GM12873 (cell line): ENCODE data around the gene RB1.

Experiments
- TF ChIP-seq, protein P1 (sequence below): IDR thresholded peaks from 2 replicates; pipeline ENCODE4 v1.5.1; 2012; ENCODE audit warnings: low read depth, mild to moderate bottlenecking, moderate library complexity, low read length, control low read depth; ENCODE audit not compliant: insufficient read depth; ENCODE audit errors: missing control alignments

RB1 gene

DNA sequence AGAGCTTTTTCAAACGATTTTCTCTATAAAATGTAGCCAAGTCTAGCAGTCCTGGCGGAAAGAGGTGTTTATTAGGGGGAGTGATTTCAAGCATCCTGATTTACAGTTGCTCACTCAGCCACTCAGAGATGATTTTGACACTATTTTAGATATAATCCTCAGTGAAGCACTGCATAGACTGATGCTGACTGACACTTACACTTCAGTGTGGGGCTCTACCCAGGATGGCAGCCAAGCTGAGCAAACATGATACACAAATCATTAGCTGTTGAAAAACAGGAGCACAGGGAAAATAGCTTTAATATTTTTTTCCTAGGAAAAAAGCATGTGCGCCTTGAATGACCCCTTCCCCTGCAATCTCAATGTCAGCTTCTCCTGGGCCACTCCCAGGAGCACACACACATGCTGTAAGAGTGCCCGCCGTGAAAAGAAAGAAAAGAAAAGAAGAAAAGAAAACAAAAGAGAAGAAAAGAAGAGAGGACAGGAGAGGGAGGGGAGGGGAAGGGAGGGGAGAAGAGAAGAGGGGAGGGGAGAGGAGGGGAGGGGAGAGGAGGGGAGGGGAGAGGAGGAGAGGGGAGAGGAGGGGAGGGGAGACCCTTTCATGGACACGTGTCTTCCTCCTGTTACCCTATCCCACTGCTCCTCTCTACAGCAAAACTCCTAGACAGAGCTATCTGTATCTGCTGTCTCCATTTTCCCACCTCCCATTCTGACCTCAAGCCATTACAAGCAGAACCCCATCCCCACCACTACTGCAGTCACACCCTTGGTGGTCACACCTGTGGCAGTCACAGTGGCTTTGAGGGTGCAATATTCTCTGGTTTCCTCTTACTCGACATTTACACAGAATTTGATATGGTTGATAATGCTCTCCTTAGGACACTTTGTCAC is 193.0 kb downstream of the RB1 start:
- TF ChIP-seq, protein P1, sequence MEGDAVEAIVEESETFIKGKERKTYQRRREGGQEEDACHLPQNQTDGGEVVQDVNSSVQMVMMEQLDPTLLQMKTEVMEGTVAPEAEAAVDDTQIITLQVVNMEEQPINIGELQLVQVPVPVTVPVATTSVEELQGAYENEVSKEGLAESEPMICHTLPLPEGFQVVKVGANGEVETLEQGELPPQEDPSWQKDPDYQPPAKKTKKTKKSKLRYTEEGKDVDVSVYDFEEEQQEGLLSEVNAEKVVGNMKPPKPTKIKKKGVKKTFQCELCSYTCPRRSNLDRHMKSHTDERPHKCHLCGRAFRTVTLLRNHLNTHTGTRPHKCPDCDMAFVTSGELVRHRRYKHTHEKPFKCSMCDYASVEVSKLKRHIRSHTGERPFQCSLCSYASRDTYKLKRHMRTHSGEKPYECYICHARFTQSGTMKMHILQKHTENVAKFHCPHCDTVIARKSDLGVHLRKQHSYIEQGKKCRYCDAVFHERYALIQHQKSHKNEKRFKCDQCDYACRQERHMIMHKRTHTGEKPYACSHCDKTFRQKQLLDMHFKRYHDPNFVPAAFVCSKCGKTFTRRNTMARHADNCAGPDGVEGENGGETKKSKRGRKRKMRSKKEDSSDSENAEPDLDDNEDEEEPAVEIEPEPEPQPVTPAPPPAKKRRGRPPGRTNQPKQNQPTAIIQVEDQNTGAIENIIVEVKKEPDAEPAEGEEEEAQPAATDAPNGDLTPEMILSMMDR, result no peak

DNA sequence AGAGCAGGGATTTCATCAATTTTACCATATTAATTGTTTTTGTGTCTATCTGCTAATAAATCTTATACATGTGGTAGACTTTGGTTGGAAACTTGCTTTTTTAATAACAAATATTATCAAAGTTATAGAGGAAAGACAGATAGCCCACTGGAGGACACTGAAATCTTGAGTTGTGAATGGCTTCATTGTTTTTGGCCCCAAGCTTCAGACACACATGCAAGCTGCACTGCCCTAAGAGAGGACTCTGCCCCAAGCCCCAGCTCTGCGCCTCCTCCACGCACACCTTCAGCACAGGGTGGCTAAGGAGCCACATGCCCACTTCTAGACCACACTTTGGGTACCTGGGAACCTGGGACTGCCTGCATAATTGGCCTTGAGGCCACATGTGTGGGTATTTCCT is 194.1 kb downstream of the RB1 start:
- TF ChIP-seq, protein P1, result no peak

DNA sequence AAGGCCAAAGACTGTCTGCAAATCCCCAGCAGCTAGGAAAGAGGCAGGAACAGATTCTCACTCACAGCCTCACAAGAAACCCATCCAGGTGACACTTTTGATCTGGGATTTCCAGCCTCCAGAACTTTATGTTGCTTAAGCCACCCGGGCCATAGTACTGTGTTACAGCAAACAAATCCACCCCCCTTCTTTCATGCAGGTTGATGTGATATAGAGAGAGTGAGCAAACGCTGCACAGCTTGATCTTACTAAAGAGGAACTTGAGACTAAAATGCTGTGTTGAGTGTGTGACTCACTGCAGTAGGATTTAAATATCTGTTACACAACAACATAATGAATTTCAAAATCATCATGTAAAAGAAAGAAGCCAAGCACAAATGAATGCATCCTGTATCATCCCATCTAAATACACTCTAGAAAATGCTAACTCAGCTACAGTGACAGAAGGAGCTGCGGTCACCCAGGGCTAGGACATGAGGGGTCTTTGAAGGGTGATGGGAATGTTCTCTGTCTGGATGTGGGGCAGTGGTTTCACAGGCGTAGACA is 197.2 kb downstream of the RB1 start:
- TF ChIP-seq, protein P1, result no peak

DNA sequence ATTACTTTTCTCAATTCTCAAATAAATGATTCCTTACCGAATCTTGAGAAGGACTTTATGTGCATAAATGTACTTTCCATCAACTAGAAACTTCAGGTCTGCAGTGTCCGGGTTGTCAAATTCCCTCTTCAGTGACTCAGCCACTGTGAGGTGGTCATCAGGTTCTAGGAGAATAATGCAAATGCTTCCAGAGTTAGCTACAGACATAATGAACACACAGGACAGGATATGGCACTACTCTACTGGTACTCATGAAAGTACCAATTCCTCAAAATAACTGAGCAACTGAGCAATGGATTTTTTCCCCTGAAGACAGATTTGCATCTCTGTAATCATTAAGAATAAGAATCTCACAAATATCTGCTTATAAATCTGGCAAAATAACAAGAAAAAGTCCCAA is 198.2 kb downstream of the RB1 start:
- TF ChIP-seq, protein P1, result no peak

DNA sequence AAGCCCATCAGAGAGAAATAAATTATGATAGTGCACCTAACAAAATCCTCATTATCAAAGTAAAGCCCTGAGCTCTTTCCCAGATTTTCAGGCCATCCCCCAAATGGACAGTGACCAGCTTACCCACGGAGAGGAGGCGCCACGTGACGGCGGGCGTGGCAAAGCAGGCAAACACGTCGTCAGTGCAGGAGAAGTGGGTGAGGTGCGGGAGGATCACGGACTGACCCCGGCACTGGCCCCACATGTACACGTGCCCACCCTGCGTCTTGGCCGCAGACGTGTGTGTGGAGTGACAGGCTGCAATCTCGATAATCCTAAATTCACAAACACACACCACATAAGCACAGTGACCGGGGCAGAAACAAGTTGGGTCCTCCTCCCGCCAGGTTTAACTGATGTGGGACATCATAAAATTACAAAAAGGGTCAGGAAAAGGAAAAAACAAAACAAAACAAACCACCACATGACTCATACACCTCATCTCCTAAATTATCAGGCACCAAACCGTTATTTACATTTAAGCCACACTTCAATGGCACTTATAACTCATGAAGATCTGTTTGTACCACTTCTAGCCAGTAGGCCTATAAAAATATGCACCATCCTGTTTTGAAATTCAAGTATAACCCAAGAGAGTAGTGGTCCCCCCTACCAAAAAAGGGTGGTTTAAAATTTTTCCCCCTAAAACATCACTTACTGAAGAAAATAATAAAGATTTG is 199.2 kb downstream of the RB1 start:
- TF ChIP-seq, protein P1, result no peak

DNA sequence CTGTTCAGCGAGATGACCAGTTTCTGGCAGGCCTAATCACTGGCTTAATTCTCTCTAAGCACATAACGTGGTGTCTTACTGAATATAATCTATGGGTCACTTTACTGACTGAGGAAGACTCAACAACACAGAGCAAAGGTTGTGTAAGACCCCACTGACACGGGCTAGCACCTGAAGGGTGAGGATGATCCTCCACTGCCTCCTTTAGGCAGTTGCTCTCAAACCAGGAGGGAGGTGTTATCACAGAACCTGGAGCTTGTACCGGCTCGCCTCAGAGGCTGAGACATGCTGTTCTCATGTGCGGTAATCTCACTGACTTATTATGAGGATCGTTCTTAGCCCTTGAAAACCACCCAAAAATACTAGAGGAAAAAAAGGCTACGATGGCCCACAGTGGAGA is 201.1 kb downstream of the RB1 start:
- TF ChIP-seq, protein P1, result peak; percentile 9

DNA sequence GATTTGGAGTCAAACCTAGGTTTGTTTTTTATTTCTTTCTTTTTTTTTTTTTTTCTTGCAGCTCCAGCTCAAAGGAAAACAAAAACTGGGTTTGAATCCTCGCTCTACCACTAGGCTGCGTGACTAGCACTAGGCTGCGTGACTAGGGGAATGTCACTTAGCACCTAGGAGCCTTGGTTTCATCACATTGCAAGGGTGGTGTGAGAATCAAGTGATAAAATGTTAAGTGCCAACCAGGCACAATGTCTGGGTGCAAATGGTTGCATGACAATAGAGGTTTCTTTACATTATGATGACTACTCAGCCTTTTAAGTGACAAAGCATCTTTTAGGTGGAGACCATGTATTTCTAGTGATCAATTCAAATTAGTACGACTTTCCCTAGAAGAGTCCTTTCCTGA is 201.5 kb downstream of the RB1 start:
- TF ChIP-seq, protein P1, result no peak
